ENCODE measurements around the gene GDPGP1. TPM values are rescaled to one million over a fixed set of nuclear protein-coding genes. Genes with fewer than 3 reads are reported as not detected.
A peak's percentile ranks its signal among the peaks of the same experiment; 100 is the strongest.
"Not testable (repeated sequence)": the region's sequence is repeated elsewhere in the genome, so short reads cannot be mapped to it uniquely, and the experiment has no call there.

Gene GDPGP1
- polyA plus RNA-seq, 3 donors from 2014 or later, result 0.82 to 5.9 (median 1.4) TPM

DNA sequence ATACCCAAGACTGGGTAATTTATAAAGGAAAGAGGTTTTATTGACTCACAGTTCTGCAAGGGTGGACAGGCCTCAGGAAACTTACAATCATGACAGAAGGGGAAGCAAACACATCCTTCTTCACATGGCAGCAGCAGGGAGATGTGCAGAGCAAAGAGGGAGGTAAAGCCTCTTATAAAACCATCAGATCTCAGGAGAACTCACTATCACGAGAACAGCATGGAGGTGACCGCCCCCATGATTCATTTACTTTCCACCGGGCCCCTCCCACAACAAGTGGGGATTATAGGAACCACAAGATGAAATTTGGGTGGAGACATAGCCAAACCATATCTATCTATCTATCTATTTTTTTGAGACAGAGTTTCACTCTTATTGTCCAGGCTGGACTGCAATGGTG, 5.4 kb downstream of the GDPGP1 start:
- no peak for DNase-seq
- Mint-ChIP-seq H3K27me3 (ENCODE audit: low read depth in 3 of 3) (no peaks in the 10 kb centered on the region), H3K27ac (peak overlapping the region in 3 of 6 donors; percentile 5 to 80 (median 37)), H3K4me1 (peaks cover 16% of the 10 kb centered on the region in 2 donors), H3K4me3 (no peak overlapping the region), H3K9me3 (no peaks in the 10 kb centered on the region), H3K36me3 (peaks cover 8 to 20% (median 18%) of the 10 kb centered on the region in 3 donors)

GRCh38 chr15:90240856-90241255, 6.8 kb downstream of the GDPGP1 start:
- peaks cover 8 to 20% (median 18%) of the 10 kb centered on the region in 3 donors for H3K36me3 Mint-ChIP-seq
- H3K4me3 Mint-ChIP-seq, result no peak overlapping the region
- H3K27ac Mint-ChIP-seq, result no peak overlapping the region
- H3K27me3 Mint-ChIP-seq (ENCODE audit: low read depth in 3 of 3), result no peaks in the 10 kb centered on the region
- no peaks in the 10 kb centered on the region for H3K9me3 Mint-ChIP-seq
- no peak for DNase-seq
- H3K4me1 Mint-ChIP-seq, result peaks cover 4 to 7% of the 10 kb centered on the region in 2 donors

DNA sequence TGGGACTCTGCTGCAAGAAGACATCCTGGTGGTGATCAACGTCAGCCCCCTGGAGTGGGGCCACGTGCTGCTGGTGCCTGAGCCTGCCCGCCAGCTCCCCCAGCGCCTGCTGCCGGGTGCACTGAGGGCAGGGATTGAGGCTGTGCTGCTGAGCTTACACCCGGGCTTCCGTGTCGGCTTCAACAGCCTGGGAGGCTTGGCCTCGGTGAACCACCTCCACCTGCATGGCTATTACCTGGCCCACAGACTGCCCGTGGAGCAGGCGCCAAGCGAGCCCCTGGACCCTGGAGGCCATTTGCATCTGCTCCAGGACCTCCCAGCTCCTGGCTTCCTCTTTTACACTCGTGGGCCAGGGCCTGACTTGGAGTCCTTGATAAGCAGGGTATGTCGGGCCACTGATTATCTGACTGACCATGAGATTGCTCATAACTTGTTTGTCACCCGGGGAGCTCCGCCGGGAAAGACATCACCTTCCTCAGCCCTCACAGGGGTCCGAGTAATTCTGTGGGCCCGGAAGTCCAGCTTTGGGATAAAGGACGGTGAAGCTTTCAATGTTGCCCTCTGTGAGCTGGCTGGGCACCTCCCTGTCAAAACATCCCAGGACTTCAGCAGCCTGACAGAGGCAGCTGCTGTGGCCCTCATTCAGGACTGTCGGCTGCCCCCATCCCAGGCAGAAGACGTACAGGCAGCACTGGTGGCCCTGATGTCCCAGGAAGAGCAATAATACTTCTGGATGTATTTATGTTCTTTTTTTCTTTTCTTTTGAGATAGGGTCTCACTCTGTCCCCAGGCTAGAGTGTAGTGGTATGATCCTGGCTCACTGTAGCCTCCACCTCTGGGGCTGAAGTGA, 7.6 kb downstream of the GDPGP1 start:
- no peak overlapping the region for H3K27ac Mint-ChIP-seq
- peaks cover 0 to 7% of the 10 kb centered on the region in 2 donors for H3K4me1 Mint-ChIP-seq
- no peaks in the 10 kb centered on the region for H3K9me3 Mint-ChIP-seq
- DNase-seq, result no peak
- H3K36me3 Mint-ChIP-seq, result peaks cover 8 to 20% (median 14%) of the 10 kb centered on the region in 3 donors
- no peak overlapping the region for H3K4me3 Mint-ChIP-seq
- H3K27me3 Mint-ChIP-seq (ENCODE audit: low read depth in 3 of 3), result no peaks in the 10 kb centered on the region

- peaks cover 0 to 11% (median 5%) of the 10 kb centered on the region in 3 donors for H3K36me3 Mint-ChIP-seq
- H3K27me3 Mint-ChIP-seq (ENCODE audit: low read depth in 3 of 3), result no peaks in the 10 kb centered on the region
Measured at GRCh38 chr15:90243943-90244639, 10.1 kb downstream of the GDPGP1 start.

GRCh38 chr15:90248789-90249202, 14.8 kb downstream of the GDPGP1 start:
- no peak for DNase-seq
- Mint-ChIP-seq H3K9me3 (no peaks in the 10 kb centered on the region), H3K27me3 (ENCODE audit: low read depth in 3 of 3) (peaks cover 0 to 2% (median 0%) of the 10 kb centered on the region in 3 donors)

More at GRCh38 chr15:90243943-90244639, 10.1 kb downstream of the GDPGP1 start:
- no peak overlapping the region for H3K4me3 Mint-ChIP-seq
- no peaks in the 10 kb centered on the region for H3K9me3 Mint-ChIP-seq
- H3K27ac Mint-ChIP-seq, result peak overlapping the region in 1 of 6 donors; percentile 4
- peaks cover 5 to 8% of the 10 kb centered on the region in 2 donors for H3K4me1 Mint-ChIP-seq
- no peak for DNase-seq

GRCh38 chr15:90249203-90249863, 15.3 kb downstream of the GDPGP1 start, which contains the start of gene TTLL13:
TTLL13 (plus strand) TSS chr15:90249556; CDS start chr15:90250631, 1,075 bp downstream.
- Mint-ChIP-seq H3K36me3 (no peaks in the 10 kb centered on the region), H3K9me3 (no peaks in the 10 kb centered on the region), H3K27me3 (ENCODE audit: low read depth in 3 of 3) (peaks cover 0 to 2% (median 0%) of the 10 kb centered on the region in 3 donors), H3K4me3 (peak within 1 kb of the TSS; percentile 76 to 84 (median 78)), H3K4me1 (peaks cover 16 to 22% of the 10 kb centered on the region in 2 donors), H3K27ac (peak within 1 kb of the TSS in 5 of 6 donors; percentile 34 to 83 (median 65))
- DNase-seq, result peak; percentile 59 to 75 (median 72)

More at GRCh38 chr15:90248789-90249202, 14.8 kb downstream of the GDPGP1 start:
- Mint-ChIP-seq H3K4me3 (peak overlapping the region; percentile 75 to 82 (median 78)), H3K27ac (peak overlapping the region in 5 of 6 donors; percentile 26 to 80 (median 56)), H3K4me1 (peaks cover 16 to 22% of the 10 kb centered on the region in 2 donors), H3K36me3 (no peaks in the 10 kb centered on the region)

DNA sequence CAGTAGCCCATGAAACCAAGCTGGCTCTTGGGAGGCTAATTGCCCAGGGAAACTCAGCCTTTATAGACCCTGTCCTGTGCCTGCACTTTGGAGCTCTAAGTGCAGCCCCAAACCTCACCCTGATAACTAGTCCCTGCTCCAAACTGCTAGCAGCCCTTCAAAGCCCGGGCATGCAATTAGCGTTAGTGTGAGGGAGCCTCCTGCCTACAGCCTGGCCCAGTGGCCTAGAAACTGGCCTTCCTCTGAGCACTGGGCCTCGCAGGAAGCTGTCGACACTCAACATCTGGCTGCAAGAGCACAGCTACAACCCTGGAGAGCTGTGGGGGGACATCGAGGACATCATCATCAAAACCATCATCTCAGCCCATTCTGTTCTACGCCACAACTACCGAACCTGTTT, 23.8 kb downstream of the GDPGP1 start:
- Mint-ChIP-seq H3K27me3 (ENCODE audit: low read depth in 3 of 3) (peaks cover 2 to 11% (median 5%) of the 10 kb centered on the region in 3 donors), H3K4me3 (no peak overlapping the region), H3K4me1 (no peaks in the 10 kb centered on the region), H3K9me3 (no peaks in the 10 kb centered on the region), H3K36me3 (no peaks in the 10 kb centered on the region), H3K27ac (no peak overlapping the region)
- no peak for DNase-seq

DNA sequence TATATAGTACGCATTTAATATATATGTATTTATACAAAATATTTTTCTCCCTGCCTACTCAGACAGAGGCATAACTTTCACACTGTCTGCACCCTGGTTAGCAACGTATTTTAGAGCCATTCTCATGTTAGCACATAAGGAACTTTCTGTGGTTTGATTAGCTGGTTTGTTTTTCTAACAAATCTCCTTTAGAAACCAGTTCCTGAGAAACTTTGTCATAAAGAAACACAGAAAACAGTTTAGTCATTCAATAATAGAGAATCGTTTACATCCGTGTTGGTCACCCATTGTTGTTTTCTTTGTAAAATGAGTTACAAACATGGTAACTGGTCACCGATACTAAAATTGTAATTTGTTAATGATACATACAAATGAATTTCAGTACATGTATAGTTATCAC, 25.5 kb downstream of the GDPGP1 start:
- H3K36me3 Mint-ChIP-seq, result no peaks in the 10 kb centered on the region
- peaks cover 0 to 11% (median 5%) of the 10 kb centered on the region in 3 donors for H3K27me3 Mint-ChIP-seq (ENCODE audit: low read depth in 3 of 3)
- H3K27ac Mint-ChIP-seq, result no peak overlapping the region
- no peaks in the 10 kb centered on the region for H3K9me3 Mint-ChIP-seq
- DNase-seq, result no peak
- peaks cover 2 to 3% of the 10 kb centered on the region in 2 donors for H3K4me1 Mint-ChIP-seq
- no peak overlapping the region for H3K4me3 Mint-ChIP-seq

DNA sequence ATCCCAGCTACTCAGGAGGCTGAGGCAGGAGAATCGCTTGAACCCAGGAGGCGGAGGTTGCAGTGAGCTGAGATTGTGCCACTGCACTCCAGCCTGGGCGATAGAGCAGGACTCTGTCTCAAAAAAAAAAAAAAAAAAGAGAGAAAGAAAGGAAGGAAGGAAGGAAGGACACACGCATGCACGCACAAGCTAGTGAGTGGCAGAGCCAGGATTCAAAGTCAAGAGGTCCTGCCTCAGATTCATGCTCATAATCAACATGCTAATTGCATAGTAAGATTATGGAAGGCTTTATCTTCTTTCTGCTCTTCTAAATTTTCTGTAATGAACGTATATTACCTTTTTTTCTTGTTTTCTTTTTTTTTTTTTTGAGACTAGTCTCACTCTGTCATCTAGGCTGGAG, 26.7 kb downstream of the GDPGP1 start:
- H3K27ac Mint-ChIP-seq; H3K27me3 Mint-ChIP-seq (ENCODE audit: low read depth in 3 of 3); H3K36me3 Mint-ChIP-seq; H3K9me3 Mint-ChIP-seq; H3K4me3 Mint-ChIP-seq; DNase-seq: not testable (repeated sequence)
- peaks cover 8 to 15% of the 10 kb centered on the region in 2 donors for H3K4me1 Mint-ChIP-seq

DNA sequence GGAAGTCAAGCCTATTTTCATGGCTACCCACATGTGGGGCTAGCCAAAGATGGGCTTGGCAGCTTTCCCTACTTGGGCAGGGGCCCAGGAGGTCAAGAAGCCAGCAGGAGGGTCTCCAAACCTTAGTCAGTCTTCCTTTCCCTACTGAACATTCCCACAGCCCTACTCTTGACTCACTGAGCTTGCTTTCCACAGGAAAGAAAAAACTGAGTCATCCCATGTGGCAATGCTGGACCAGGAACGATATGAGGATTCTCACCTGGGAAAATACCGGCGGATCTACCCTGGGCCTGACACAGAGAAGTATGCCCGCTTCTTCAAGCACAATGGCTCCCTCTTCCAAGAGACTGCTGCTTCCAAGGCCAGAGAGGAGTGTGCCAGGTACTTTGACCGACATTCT, 27.8 kb downstream of the GDPGP1 start:
- no peak for DNase-seq
- Mint-ChIP-seq H3K4me3 (no peak overlapping the region), H3K27ac (peak overlapping the region in 1 of 6 donors; percentile 52), H3K36me3 (no peaks in the 10 kb centered on the region), H3K4me1 (peaks cover 17 to 26% of the 10 kb centered on the region in 2 donors), H3K9me3 (no peaks in the 10 kb centered on the region), H3K27me3 (ENCODE audit: low read depth in 3 of 3) (peaks cover 6 to 11% (median 8%) of the 10 kb centered on the region in 3 donors)

- Mint-ChIP-seq H3K4me1 (peaks cover 23 to 32% of the 10 kb centered on the region in 2 donors), H3K4me3 (peak overlapping the region in 1 of 5 donors; percentile 9)
Measured at GRCh38 chr15:90262426-90262825, 28.4 kb downstream of the GDPGP1 start.

GRCh38 chr15:90264671-90265070, 30.7 kb downstream of the GDPGP1 start:
- Mint-ChIP-seq H3K9me3 (no peaks in the 10 kb centered on the region), H3K36me3 (peaks cover 4 to 10% (median 9%) of the 10 kb centered on the region in 3 donors), H3K27ac (peak overlapping the region; percentile 96 to 99 (median 98)), H3K4me3 (peak overlapping the region; percentile 94 to 97 (median 94)), H3K27me3 (ENCODE audit: low read depth in 3 of 3) (peaks cover 0 to 8% (median 8%) of the 10 kb centered on the region in 3 donors), H3K4me1 (peaks cover 36 to 52% of the 10 kb centered on the region in 2 donors)
- no peak for DNase-seq

More at GRCh38 chr15:90262426-90262825, 28.4 kb downstream of the GDPGP1 start:
- DNase-seq, result no peak
- Mint-ChIP-seq H3K36me3 (no peaks in the 10 kb centered on the region), H3K27ac (peak overlapping the region in 3 of 6 donors; percentile 29 to 52 (median 44)), H3K27me3 (ENCODE audit: low read depth in 3 of 3) (peaks cover 0 to 8% (median 8%) of the 10 kb centered on the region in 3 donors), H3K9me3 (no peaks in the 10 kb centered on the region)

Measured in immature natural killer cell (primary cell).